ENCODE results near the gene ZNF484.
"Not testable (repeated sequence)": the region's sequence is repeated elsewhere in the genome, so short reads cannot be mapped to it uniquely, and the experiment has no call there.

DNA sequence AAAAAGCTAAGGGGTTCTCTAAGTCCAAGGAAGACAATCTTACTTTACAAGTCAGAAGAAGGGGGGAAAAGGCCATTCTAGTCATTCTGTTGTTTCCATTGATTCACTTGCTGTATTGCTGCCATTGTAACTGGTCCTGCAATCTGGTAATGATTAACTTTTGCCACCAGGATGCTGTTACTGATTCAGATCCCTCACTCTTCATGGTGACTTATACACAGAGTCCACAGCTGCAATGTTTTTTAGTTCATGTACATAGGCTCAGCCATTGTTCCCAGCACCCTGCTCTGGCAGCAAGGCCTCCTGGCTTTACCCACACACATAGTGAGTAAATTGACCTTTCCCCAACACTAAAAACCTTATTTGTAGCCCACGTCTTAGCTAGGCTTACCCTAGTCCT, 57.9 kb downstream of the ZNF484 start:
- TF ChIP-seq, protein P1, sequence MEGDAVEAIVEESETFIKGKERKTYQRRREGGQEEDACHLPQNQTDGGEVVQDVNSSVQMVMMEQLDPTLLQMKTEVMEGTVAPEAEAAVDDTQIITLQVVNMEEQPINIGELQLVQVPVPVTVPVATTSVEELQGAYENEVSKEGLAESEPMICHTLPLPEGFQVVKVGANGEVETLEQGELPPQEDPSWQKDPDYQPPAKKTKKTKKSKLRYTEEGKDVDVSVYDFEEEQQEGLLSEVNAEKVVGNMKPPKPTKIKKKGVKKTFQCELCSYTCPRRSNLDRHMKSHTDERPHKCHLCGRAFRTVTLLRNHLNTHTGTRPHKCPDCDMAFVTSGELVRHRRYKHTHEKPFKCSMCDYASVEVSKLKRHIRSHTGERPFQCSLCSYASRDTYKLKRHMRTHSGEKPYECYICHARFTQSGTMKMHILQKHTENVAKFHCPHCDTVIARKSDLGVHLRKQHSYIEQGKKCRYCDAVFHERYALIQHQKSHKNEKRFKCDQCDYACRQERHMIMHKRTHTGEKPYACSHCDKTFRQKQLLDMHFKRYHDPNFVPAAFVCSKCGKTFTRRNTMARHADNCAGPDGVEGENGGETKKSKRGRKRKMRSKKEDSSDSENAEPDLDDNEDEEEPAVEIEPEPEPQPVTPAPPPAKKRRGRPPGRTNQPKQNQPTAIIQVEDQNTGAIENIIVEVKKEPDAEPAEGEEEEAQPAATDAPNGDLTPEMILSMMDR (IDR thresholded peaks at IDR 0.05): not testable (repeated sequence)
- not testable (repeated sequence) for TF ChIP-seq POLR2A (IDR thresholded peaks at IDR 0.05)

Measured in breast epithelium (tissue), 3 donors.